ENCODE data around the gene ADGRB3. TPM values are rescaled to one million over a fixed set of nuclear protein-coding genes. Genes with fewer than 3 reads are reported as not detected.

The ADGRB3 gene
- total RNA-seq, 1 experiment from 2014 or later = not detected

DNA sequence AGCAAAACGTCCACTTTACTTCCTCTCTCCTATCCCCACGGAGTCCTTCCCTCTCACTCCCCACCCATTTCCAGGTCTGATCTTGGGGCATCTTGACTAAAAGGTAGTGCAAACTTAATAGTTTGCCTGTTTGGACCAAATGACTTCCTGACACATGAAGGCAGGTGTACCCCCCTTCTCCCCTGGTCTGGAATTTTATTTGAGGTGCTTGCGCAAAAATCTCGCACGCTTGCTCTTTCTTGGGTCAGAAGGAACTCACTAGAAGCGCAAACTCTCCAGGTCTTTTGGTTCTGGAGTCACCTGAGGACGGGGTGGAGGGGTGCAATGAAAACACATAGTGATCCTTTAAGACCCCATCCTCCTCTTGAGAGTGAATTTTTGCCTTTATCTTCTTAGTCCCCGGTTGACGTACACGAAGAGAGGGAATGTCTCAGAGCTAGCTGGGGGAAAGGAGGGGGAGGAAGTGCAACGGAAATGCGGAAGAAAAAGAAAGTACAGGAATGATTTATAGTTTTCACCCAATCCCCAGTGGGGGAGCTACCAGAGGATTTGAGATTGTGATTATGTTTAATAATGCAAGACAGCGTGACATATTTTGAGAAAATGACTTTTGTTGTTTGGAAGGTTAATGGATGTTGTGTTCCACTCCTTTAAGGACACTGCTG lies 4.9 kb downstream of the ADGRB3 start:
- TF ChIP-seq, protein P1, sequence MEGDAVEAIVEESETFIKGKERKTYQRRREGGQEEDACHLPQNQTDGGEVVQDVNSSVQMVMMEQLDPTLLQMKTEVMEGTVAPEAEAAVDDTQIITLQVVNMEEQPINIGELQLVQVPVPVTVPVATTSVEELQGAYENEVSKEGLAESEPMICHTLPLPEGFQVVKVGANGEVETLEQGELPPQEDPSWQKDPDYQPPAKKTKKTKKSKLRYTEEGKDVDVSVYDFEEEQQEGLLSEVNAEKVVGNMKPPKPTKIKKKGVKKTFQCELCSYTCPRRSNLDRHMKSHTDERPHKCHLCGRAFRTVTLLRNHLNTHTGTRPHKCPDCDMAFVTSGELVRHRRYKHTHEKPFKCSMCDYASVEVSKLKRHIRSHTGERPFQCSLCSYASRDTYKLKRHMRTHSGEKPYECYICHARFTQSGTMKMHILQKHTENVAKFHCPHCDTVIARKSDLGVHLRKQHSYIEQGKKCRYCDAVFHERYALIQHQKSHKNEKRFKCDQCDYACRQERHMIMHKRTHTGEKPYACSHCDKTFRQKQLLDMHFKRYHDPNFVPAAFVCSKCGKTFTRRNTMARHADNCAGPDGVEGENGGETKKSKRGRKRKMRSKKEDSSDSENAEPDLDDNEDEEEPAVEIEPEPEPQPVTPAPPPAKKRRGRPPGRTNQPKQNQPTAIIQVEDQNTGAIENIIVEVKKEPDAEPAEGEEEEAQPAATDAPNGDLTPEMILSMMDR (IDR thresholded peaks at IDR 0.05; ENCODE audit: unreplicated experiment) = no peak

DNA sequence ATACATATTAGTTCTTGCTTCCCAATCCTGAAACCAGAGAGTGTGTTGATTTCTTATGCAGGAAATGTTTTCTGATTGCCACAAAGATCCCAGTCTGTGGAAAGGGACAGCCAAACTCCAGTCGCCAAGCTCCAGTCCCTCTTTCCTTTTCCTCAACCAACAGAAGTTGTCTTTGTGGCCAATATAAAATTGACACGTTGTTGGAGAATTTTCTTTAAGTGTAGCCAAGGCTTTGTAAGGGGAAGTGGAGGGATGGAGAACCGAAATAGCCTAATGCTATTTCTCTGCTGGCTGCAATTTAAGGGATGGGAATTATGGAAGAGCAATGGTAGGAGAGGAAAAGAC lies 5.4 kb downstream of the ADGRB3 start:
- DNase-seq (ENCODE audit: unreplicated experiment) = no peak
- H3K4me3 Mint-ChIP-seq (ENCODE audit: unreplicated experiment) = no peak overlapping the region
- no peaks in the 10 kb centered on the region for H3K9me3 Mint-ChIP-seq (ENCODE audit: unreplicated experiment)
- ChIA-PET POLR2A (no interaction called here), CTCF (interaction anchor here (0.7 to 1.2 kb wide), 2 partner anchors 13 to 176 kb away, joined by 3 to 5 read pairs; no protein-coding TSS in a partner anchor)
- H3K4me1 Mint-ChIP-seq (ENCODE audit: insufficient read depth, unreplicated experiment) = peaks cover 5% of the 10 kb centered on the region
- H3K27ac Mint-ChIP-seq (ENCODE audit: low read depth, unreplicated experiment) = no peak overlapping the region
- H3K27me3 Mint-ChIP-seq (ENCODE audit: insufficient read depth, unreplicated experiment) = peaks cover 99% of the 10 kb centered on the region
- intact Hi-C loops (cut with micrococcal nuclease) = no loop called here
- no TSS peak for BruUV-seq (replicated peaks)
- TF ChIP-seq, protein P1 (IDR thresholded peaks at IDR 0.05; ENCODE audit: unreplicated experiment) = no peak
- H3K36me3 Mint-ChIP-seq (ENCODE audit: insufficient read depth, unreplicated experiment) = no peaks in the 10 kb centered on the region

More for the DNA sequence above, 4.9 kb downstream of the ADGRB3 start:
- intact Hi-C loops (cut with micrococcal nuclease) = loop anchor here (5.0 kb wide), 1 partner anchor 1467 kb away; no protein-coding TSS in a partner anchor
- BruUV-seq (replicated peaks) = no TSS peak
- no peak overlapping the region for H3K4me3 Mint-ChIP-seq (ENCODE audit: unreplicated experiment)
- H3K9me3 Mint-ChIP-seq (ENCODE audit: unreplicated experiment) = no peaks in the 10 kb centered on the region
- ChIA-PET CTCF (interaction anchor here (0.6 to 1.3 kb wide), 6 partner anchors 12 to 1573 kb away, joined by 3 to 6 read pairs (median 4); no protein-coding TSS in a partner anchor), POLR2A (no interaction called here)
- peaks cover 5% of the 10 kb centered on the region for H3K4me1 Mint-ChIP-seq (ENCODE audit: insufficient read depth, unreplicated experiment)
- H3K27ac Mint-ChIP-seq (ENCODE audit: low read depth, unreplicated experiment) = no peak overlapping the region
- H3K36me3 Mint-ChIP-seq (ENCODE audit: insufficient read depth, unreplicated experiment) = no peaks in the 10 kb centered on the region
- H3K27me3 Mint-ChIP-seq (ENCODE audit: insufficient read depth, unreplicated experiment) = peaks cover 99% of the 10 kb centered on the region
- no peak for DNase-seq (ENCODE audit: unreplicated experiment)

DNA sequence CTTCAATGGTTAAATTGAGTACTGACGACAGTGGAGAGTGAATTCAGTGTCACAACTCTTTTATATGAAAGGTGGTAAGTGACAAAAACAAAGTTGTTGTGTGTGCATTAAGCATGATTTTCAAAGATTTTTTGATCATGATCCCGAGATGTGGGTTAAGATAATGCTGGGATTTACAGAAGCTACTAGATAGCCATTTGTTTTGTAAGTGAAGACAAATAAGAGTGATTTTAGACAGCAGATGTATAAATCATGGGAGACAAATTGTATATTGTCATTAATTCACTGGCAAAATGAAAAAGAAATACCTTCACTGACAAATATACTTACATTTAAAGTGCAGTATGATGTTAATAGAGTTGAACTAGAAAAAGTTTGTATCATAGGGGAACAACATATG lies 6.1 kb downstream of the ADGRB3 start:
- Mint-ChIP-seq H3K27ac (ENCODE audit: low read depth, unreplicated experiment) (no peak overlapping the region), H3K27me3 (ENCODE audit: insufficient read depth, unreplicated experiment) (peaks cover 99% of the 10 kb centered on the region), H3K4me1 (ENCODE audit: insufficient read depth, unreplicated experiment) (peaks cover 5% of the 10 kb centered on the region), H3K36me3 (ENCODE audit: insufficient read depth, unreplicated experiment) (no peaks in the 10 kb centered on the region), H3K4me3 (ENCODE audit: unreplicated experiment) (no peak overlapping the region), H3K9me3 (ENCODE audit: unreplicated experiment) (no peaks in the 10 kb centered on the region)
- no peak for DNase-seq (ENCODE audit: unreplicated experiment)
- intact Hi-C loops (cut with micrococcal nuclease) = no loop called here
- ChIA-PET CTCF (interaction anchor here (1.2 kb wide), 1 partner anchor 13 kb away, joined by 5 read pairs; no protein-coding TSS in a partner anchor), POLR2A (no interaction called here)
- no TSS peak for BruUV-seq (replicated peaks)
- TF ChIP-seq, protein P1 (IDR thresholded peaks at IDR 0.05; ENCODE audit: unreplicated experiment) = no peak

DNA sequence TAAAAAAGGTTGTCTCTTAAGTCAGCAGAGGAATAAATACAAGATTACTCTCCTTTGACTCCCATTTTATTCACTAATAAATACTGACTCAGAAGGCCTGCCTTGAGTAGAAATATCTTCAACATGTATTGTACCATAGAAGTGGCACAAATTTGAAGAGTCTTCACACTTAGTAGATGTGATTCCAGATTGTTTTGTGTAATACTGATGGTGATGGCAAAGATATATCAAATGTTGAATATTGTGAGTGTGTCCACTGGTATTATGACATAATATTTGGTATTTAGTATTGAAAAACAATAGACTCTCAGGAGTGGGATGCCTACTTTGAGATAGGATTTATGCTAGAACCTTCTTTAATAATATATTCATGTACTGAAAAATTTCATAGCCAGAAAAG lies 7.0 kb downstream of the ADGRB3 start:
- POLR2A ChIA-PET = no interaction called here
- DNase-seq (ENCODE audit: unreplicated experiment) = no peak
- Mint-ChIP-seq H3K4me1 (ENCODE audit: insufficient read depth, unreplicated experiment) (peaks cover 5% of the 10 kb centered on the region), H3K27me3 (ENCODE audit: insufficient read depth, unreplicated experiment) (peaks cover 99% of the 10 kb centered on the region), H3K36me3 (ENCODE audit: insufficient read depth, unreplicated experiment) (no peaks in the 10 kb centered on the region), H3K9me3 (ENCODE audit: unreplicated experiment) (no peaks in the 10 kb centered on the region), H3K4me3 (ENCODE audit: unreplicated experiment) (no peak overlapping the region), H3K27ac (ENCODE audit: low read depth, unreplicated experiment) (no peak overlapping the region)
- intact Hi-C loops (cut with micrococcal nuclease) = no loop called here
- CTCF ChIA-PET = no interaction called here
- BruUV-seq (replicated peaks) = no TSS peak
- TF ChIP-seq, protein P1 (IDR thresholded peaks at IDR 0.05; ENCODE audit: unreplicated experiment) = no peak
